RPMI7951 (cell line): ENCODE measurements around the gene GALNT14. TPM values are rescaled to one million over a fixed set of nuclear protein-coding genes. Genes with fewer than 3 reads are reported as not detected.

ENCODE experiments used
- DNase-seq: peaks from one replicate; pipeline ENCODE4 v3.0.0-alpha.2; 2012; ENCODE audit warnings: low read depth
- total RNA-seq: library from RNA; depleted of rRNA; stranded (reverse); fragments of >200 nt; shearing (Covaris generic); gene quantifications from 2 replicates; pipeline ENCODE4 v1.2.3, GENCODE V29; 2014

The GALNT14 gene
- total RNA-seq, 1 experiment from 2014 or later: 1.7 TPM

GRCh38 chr2:31058096-31059035 is 79.9 kb downstream of the GALNT14 start:
- DNase-seq: no peak

DNA sequence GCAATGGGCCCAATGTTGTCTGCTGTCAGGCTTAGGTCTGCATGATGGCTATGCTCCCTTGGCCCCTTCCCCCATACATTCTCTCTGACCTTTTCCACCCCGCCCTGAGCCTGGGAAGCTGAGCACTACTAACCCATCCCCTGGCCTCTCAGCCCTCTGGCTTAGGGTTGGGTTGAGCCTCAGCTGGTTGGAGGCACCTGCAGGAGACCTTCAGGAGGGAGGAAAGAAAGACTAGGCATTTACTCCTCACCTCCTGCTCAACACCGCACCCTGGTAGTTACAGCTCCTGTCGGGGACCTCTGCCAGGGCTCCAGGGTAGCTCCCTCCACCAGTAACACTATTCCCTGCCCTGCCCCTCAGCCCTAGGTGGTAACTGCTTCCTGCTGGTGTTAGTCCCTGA is 80.5 kb downstream of the GALNT14 start:
- no peak for DNase-seq

GRCh38 chr2:31055938-31056337 is 82.3 kb downstream of the GALNT14 start:
- DNase-seq: no peak

DNA sequence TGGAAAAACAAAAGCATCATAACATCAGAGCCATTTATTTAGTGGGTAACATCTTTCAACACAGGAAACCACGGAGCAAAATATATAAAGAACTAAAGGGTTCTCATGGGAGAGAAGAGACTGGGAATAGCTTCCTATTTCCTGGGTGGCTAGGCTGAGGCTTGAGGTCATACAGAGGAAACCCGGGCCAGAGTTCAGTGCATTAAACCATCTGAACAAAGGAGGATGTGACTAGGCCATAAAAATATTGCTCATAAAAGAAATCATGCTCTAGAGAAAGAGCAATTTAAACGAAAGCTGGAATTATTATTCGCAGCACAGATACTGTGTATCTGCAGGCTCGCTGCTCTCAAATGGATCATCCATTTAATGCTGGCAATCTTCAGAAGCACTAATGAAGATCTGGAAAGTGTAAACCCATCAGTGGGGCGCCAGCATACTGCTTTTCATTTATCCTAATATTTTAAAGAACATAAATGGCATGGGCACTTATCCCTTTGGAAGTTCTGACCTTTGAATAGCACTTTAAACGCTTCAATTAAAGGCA is 83.3 kb downstream of the GALNT14 start:
- no peak for DNase-seq

- no peak for DNase-seq
Measured at GRCh38 chr2:31053929-31054782, 84.1 kb downstream of the GALNT14 start.

DNA sequence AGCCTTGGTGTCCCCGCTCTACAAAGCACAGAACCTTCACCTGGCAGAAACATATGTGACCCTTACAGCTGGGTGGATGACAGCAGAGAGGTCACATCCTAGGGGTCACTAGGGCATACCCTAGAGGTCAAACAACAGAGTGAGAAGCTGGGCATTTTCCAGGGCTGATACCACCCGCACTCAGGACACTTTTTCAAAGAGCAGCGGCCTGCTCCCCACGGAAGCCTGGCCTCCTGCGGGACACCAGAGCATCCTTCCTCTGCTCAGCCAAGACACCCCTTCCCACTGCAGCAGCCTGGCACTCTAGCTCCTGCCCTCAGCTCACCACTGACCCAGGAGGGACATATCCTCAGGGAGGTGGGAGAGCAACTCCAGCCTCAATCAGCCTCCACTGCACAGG is 86.0 kb downstream of the GALNT14 start:
- no peak for DNase-seq

- DNase-seq: no peak
Measured at GRCh38 chr2:31051258-31052140, 86.7 kb downstream of the GALNT14 start.

DNA sequence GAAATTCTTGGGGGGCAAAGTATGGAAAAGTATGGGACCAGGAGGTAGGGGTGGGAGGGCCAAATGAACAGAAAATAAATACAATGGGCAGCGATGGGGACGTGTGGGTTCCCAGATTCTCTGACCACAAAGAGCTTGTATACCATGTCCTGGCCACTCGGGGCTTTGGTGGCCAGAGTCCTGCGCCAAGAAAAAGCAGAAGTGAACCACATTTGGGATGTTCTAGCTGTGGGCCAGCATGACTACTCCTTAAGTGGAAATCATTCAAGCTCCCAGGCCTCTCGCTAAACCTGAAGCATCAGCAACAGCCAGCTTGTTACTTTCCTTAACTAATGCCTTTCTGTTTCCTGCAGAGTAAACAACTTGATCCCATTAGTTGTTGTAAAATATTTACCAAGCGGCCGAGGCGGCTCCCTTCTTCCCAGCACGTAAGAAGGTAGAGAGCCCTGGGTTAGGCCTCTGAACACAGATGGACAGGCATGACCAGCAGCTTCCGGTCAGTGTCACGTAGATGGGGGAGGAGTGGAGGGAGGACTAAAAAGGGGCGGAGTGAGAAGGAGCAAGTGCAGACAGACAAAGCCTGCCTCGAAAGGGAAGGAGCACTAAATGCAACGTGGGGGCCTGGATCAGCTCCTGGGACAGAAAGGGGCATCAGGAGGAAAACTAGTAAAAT is 88.2 kb downstream of the GALNT14 start:
- no peak for DNase-seq

GRCh38 chr2:31049264-31049663 is 89.0 kb downstream of the GALNT14 start:
- DNase-seq: no peak

DNA sequence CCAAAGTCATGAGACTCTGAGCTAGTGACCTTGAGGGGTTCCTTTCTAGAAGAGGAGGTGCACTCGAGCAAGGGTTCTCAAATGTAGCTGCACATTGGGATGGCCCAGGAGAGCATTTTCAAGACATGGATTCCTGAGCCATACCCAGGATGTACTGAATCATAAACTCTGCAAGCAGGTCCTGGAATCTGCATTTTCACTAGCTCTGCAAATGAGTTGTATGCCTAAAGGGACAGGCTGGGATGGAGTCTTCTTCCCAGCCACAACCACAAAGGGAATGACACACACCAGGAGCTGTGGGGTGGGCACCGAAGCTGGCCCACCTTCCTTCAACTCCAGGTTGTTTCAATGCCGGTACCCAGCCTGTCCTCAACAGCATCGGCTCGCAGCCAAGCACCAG is 90.6 kb downstream of the GALNT14 start:
- no peak for DNase-seq

DNA sequence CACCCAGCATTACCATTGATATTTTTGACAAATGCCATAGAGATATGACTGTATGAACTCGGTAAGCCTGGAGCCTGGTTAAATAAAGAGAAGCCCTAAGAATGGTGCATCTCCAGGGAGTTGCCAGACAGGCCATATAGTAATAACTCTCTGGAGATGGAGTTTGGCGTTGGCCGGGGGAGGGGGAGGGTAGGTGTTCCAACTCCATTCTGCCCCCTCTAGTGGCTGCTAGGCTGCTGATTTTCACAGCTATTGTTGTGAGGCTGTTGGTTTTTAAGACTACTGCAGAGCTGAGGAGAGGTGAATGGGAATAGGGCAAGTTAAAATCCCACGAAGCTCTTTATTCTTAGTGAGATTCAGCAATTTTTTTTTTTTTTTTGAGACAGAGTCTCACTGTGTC is 99.9 kb downstream of the GALNT14 start:
- no peak for DNase-seq

DNA sequence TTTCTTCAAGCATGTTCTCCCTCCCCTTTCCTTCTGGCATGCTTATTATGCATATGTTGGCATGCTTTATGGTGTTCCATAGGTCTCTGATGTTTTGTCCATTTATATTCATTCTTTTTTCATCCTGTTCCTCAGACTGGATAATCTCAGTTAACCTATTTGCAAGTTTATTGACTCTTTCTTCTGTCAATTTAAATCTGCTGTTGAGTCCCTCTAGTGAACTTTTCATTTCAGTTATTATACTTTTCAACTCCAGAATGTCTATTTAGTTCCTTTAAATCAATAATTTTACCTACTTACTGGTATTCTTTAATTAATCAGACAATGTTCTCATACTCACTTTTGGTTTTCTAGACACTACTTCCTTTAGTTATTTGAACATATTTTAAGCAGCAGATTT is 101.2 kb downstream of the GALNT14 start:
- no peak for DNase-seq

DNA sequence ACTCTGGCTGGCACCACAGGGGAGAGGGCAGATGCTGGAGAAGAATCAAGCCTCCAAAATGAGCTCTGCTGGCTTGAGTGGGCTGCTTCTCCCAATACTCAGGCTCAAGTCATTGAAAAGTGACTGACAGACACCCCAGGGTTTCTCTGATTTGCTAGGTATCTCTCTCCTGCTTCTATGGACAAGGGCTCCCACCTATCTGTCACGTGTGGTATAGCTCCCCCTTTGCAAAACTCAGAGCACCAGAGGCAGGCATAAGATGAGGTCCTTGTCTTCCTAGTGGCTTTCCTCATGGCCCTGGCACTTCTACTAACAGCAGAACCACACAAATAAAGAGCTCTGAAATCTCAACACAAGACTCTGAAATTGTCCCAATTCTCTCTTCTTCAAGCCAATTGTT is 105.2 kb downstream of the GALNT14 start:
- DNase-seq: no peak

GRCh38 chr2:31032475-31032874 is 105.8 kb downstream of the GALNT14 start:
- DNase-seq: no peak

DNA sequence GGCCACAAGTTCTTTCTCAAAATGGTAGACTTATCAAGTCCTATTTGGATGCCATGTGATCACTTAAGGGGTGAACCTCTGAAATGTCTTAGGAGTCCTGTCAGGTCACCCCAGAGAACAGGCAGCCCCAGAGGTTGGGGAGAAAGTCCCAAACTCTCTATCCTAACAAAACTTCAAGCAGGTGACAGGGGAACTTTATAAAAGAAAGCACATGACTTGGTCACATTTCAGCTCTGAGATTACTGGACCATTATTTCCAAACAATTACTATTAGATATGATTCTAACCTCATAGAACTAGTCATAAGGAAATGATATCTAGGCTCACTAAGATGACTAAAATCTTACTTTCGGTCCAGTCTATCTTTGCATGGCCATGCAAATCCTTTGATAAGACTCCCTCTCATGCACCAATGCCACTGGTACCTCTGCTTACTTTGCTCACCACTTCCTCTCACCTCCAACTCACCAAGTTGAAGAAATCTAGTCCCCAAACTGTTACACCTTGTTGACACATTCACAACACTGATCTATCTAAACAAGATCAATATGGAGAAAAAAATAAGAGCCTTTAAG is 107.0 kb downstream of the GALNT14 start:
- no peak for DNase-seq

GRCh38 chr2:31028417-31028816 is 109.8 kb downstream of the GALNT14 start:
- DNase-seq: no peak

- DNase-seq: no peak
Measured at GRCh38 chr2:31027549-31027948, 110.7 kb downstream of the GALNT14 start.

DNA sequence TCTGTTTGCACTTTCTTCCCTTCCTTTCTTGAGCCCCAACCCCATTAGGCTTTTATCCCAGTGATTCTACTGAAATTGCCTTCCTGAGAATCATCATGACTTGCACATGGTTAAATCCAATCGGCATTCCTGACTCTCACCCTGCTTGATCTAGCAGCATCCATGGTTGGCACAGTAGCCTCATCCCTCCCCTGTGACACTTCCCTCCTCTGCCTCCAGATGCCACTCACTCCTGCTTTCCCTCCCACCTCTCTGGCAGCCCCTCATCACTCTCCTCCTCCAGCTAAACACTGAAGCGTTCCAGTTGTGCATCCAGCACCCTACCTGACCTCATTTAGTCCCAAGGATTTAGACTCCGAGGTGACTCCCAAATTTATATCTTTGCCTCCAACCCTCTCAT is 114.7 kb downstream of the GALNT14 start:
- no peak for DNase-seq

- DNase-seq: no peak
Measured at GRCh38 chr2:31020713-31021112, 117.5 kb downstream of the GALNT14 start.

- no peak for DNase-seq
Measured at GRCh38 chr2:31018280-31018679, 120.0 kb downstream of the GALNT14 start.

GRCh38 chr2:31016648-31017047 is 121.6 kb downstream of the GALNT14 start:
- DNase-seq: no peak
